GM18498 (cell line): ENCODE results near the gene GLT1D1.

Experiments used
- ATAC-seq: cut with Tn5 transposase; IDR thresholded peaks from one replicate; pipeline ENCODE4 v1.9.1; 2021; ENCODE audit warnings: mild to moderate bottlenecking, moderate library complexity; ENCODE audit not compliant: unreplicated experiment

Gene GLT1D1

DNA sequence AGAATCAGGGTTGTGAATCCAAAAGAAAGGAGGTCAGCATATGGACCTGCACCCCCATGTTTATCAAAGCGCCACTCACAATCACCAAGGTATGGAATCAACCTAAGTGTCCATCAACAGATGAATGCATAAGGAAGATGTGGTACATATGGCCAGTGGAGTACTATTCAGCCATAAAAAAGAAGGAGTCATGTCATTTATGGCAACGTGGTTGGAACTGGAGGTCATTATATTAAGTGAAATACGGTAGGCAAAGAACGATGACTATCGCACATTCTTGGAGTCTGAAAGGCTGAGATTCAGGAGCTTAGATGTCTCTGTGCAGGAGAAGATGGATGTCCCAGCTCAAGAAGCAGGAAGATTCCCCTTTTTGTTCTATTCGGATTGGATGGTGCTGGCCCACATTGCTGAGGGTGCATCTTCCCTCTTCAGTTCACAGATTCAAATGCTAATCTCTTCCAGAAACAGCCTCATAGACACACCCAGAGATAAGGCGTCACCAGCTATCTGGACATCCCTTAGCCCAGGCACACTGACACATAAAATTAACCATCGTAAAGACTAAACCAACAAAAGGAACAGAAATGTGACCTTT, 108.1 kb downstream of the GLT1D1 start:
- no peak for ATAC-seq

GRCh38 chr12:128961957-128962356, 108.7 kb downstream of the GLT1D1 start:
- no peak for ATAC-seq

DNA sequence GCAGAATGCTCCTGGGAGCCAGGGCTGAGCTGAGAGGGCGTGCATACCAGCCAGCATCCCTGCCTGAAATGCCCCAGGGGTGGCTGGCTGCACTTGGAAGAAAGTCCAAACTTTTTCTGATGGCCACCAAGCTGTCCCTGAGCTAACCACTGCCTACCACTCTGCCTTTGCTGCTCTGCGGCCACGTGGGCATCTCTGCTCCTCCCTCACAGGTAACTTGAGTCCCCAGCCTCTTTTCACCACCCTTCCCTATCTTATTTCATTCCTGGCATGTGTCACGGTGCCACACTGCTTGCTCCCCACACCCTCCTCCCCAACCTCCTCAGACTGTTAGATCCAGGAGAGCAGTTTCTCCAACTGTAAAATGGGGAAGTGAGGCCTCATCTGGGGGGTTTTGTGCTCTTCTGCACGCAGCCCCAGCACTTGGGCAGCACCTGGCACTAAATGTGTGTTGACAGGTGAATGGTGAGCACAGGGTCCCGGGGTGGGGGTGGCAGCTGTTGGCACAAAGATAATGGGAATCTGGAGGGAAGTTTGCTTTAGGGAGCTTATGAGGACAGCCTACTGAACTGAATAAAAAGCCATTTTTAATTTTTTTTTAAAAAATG, 113.0 kb downstream of the GLT1D1 start:
- ATAC-seq = no peak

GRCh38 chr12:128968668-128969067, 115.4 kb downstream of the GLT1D1 start:
- ATAC-seq = no peak

GRCh38 chr12:128969480-128970055, 116.3 kb downstream of the GLT1D1 start:
- peak; percentile 93 for ATAC-seq

DNA sequence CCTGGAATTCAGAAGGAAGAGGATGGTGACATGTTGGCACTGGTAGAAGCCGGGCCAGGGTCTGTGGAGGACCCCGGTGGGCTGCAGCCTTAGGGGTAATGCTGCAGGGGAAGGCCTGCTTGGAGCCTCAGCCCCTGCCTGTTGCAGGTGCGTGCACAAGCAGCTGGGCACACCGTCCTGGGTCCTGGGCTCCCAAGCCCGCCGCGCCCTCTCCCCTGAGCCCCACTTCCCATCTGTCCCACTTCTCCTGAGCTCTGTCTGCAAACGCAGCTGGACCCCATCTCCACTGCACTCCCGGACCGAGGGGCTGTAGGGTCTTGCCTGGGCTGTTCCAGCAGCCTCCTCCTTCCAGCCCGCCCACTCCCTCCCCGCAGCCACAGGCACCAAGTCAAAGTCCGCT, 116.8 kb downstream of the GLT1D1 start:
- ATAC-seq = no peak

- ATAC-seq = no peak
Observed at GRCh38 chr12:128970941-128971340, 117.7 kb downstream of the GLT1D1 start.

DNA sequence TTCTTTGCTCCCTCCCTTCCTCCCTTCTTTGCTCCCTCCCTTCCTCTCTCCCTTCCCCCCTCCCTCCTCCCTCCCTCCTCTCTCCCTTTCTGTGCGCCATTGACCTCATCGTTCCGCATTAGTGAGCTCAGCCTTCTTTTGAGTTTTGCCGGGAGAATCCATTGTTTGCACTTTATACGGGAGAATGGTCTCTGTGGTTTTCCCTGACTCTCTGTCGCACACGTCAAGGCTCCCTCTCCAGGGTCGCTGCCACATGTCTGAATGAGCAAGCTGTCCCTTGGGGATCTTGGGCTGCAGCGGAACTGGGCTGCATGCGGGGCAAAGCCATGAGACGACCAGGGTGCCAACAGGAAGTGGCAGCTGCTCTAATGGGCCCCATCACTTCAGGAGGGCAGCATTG, 118.5 kb downstream of the GLT1D1 start:
- no peak for ATAC-seq

- no peak for ATAC-seq
Observed at GRCh38 chr12:128973883-128974681, 120.8 kb downstream of the GLT1D1 start.

DNA sequence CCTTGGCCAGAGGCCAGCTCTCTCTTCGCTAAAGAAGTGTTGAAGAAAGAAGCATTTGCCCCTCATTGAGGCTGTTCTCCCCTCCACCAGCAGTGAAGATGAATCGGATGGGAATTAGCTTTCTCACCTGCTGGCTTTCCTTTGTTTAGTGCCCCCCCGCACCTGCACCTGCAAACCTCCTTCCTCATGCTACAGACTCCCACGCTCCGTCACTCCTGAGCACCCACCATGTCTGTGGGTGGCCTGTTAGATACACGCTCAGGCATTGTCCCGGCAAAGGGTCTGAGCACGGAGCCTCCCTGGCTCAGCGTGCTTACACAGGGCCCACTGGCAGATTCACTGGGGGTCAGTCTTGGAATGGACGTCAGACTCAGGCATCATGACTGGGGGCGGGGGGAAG, 121.6 kb downstream of the GLT1D1 start:
- no peak for ATAC-seq

DNA sequence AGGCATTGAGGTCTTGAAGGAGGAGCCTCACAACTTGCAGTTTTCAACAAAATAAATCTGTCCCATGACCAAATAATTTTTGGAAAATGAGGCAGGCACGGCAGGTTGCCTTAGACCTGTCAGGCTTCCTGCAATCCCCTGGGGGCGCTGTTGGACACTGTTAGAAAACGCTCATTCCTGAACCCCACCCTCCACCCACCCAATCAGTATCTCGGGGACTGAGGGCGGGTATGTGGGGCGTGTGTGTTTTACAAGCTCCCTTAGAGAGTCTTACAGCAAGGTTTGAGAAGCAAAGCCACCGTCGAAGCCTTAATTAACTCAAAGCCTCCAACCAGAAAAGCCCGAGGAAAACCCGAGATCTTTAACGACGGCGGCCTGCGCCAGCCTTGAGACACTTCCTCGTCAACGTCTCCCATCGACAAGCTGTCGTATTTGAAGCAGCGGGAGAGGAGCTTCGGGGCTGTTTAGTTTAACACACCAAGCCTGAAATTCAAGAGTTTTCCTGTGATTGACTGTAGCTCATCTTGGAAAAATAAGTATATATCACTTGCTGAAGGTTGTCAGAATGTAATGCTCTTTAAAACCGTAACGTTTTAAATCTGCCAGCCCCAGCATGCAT, 123.0 kb downstream of the GLT1D1 start:
- no peak for ATAC-seq

DNA sequence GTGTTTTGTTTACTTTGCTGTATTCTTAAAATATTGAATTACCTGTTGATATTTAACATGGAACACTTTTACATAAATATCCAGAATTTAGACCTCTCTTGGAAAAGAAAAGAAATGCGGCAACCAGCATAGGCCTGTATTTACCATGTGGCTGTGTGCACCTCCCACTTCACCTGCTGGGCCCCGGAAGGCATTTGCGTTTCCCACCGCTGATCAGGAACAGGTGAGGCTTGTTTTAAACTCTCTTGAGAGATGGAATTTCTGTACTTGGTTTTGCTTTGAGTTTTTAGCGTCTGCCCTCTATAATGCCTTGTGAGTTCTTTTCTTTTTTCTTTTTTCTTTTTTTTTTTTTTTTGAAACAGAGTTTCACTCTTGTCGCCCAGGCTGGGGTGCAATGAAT, 124.2 kb downstream of the GLT1D1 start:
- ATAC-seq = no peak

- ATAC-seq = no peak
Observed at GRCh38 chr12:128978067-128978466, 124.8 kb downstream of the GLT1D1 start.

- no peak for ATAC-seq
Observed at GRCh38 chr12:128980623-128981022, 127.3 kb downstream of the GLT1D1 start.

GRCh38 chr12:128981971-128982533, 128.8 kb downstream of the GLT1D1 start:
- no peak for ATAC-seq

DNA sequence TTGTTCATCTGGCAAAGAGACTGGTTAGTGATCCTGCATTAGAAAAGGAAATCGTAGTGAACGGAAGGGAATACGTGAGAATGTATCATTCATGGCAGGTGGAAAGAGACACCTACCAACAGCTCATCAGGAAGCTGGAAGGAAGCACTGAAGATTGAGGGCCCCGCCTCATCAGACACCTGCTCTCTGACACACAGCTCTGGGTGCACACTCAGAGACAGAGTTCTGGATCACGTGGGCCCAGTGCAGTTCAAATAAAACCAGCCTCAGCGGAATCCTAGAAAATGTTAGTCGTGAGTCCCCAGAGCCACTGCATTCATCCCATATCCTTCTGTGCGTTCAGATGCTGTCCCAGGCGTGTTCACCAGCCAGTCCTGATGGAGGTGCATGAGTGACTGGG, 129.7 kb downstream of the GLT1D1 start:
- no peak for ATAC-seq

DNA sequence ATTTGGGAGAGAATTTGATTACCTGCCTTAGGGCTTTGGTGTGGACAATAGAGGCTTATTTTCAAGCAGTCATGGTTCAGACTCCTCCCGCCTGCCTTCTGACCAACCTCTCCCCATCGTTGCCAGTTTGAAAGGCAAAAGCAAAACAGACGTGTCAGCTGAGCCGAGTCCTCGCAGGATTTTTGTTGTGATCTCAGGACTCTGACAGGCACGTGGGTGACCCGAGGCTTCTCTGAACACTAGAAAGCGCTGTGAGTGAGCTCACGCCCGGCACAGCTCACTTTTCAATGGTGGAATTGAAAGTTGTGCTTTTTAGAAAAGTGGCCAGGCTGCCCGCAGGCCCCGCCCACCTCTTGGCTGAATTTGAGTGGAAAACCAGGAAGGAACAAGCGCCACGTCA, 130.1 kb downstream of the GLT1D1 start:
- ATAC-seq = no peak

DNA sequence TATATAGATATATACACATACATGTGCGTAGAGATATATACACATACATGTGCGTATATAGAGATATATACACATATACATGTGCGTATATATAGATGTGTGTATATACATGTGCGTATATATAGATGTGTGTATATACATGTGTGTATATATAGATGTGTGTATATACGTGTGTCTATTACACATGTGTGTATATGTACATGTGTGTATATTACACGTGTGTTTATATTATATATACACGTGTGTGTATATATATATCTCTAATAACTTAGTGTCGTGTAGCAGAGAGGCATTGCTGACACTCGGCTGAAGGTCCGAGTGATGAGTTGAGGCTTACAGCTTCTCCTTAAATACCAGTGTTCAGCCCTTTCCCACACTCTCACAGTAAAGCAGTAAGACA, 133.7 kb downstream of the GLT1D1 start:
- ATAC-seq = no peak

DNA sequence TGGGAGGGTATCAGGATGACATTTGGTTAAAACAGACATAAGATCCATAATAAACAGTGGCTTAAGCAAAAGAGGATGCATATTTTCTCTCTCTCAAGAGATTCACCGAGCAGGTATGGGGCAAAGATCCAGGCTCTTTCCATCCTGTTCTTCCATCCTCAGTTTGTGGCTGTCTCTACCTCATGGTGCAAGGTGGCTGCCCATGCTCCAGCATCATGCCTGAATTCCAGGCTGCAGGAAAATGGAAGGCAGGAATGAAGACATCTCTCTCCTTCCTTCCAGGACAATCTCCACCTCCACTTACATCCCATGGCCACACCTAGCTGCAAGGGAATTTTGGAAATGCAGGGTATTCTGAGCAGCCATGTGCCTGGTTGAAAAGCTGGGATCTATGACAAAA, 136.0 kb downstream of the GLT1D1 start:
- no peak for ATAC-seq

DNA sequence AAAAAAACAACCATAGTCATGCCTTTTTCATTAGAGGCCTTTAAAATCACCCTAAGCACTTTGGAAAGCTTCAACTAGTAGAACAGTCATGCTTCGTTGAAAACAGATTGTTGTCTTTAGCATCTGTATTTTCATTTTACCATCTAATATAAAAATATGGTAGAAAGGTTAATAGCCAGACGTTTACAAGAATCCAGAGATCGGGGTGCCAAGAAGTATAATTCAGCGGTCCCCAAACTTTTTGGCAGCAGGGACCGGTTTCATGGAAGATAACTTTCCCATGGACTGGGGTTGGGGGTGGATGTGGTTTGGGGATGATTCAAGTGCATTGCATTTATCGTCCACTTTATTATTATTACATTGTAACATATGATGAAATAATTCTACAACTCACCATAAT, 138.4 kb downstream of the GLT1D1 start:
- ATAC-seq = no peak

DNA sequence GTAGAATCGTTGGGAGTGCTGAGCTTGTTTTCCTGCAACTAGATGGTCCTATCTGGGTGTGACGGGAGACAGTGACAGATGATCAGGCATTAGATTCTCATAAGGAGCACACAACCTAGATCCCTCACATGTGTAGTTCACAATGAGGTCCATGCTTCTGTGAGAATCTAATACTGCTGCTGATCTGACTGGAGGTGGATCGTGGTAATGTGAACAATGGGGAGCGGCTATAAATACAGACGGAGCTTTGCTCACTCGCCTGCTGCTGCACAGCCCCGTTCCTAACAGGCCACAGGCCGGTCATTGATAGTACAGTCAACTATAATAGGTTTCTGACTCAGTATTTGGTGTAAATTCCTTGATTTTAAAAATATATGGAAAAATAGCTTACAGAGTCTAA, 138.8 kb downstream of the GLT1D1 start:
- ATAC-seq = no peak
